ENCODE data around the gene GALK1.
A peak's percentile ranks its signal among the peaks of the same experiment; 100 is the strongest.

GALK1 gene

DNA sequence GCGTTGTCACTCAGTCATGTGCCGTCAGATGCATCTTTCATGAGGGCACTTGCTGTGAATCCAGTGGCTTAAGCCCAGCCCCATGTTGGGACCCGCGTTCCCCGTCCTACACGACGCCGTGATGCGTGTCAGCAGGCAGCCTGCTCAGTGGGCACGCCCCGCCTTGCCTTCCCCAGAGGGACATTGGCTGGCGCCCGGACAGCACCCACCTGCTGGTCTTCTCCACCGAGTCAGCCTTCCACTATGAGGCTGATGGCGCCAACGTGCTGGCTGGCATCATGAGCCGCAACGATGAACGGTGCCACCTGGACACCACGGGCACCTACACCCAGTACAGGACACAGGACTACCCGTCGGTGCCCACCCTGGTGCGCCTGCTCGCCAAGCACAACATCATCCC is 34.9 kb downstream of the GALK1 start:
- no peak overlapping the region for H2AFZ ChIP-seq (ENCODE audit: low read length)
- no peak overlapping the region for H3K4me3 ChIP-seq (ENCODE audit: low read length in 2 of 2)
- H4K8ac ChIP-seq (ENCODE audit: low read depth, low read length), result no peak overlapping the region
- peaks cover 0 to 4% of the 10 kb centered on the region in 2 donors for H3K4me1 ChIP-seq (ENCODE audit: control insufficient read depth in 2 of 2, insufficient read depth in 1 of 2, low read depth in 1 of 2, low read length in 2 of 2)
- peak overlapping the region; percentile 38 for H3K18ac ChIP-seq (ENCODE audit: low read length)
- H3K23ac ChIP-seq (ENCODE audit: low read depth, low read length, poor library complexity), result peak overlapping the region; percentile 73
- H2AK5ac ChIP-seq (ENCODE audit: low read depth, low read length), result peak overlapping the region; percentile 63
- no peaks in the 10 kb centered on the region for H3K79me1 ChIP-seq (ENCODE audit: low read depth, low read length)
- no peak overlapping the region for H3K27ac ChIP-seq (replicated peaks; ENCODE audit: low read length)
- no peak overlapping the region for H2BK12ac ChIP-seq (ENCODE audit: low read length)
- peak overlapping the region; percentile 85 for H4K91ac ChIP-seq (ENCODE audit: low read depth, low read length, poor library complexity)
- no peaks in the 10 kb centered on the region for H3K36me3 ChIP-seq (replicated peaks in 1 of 2; ENCODE audit: control insufficient read depth in 2 of 2, insufficient read depth in 2 of 2, low read length in 2 of 2)
- H2BK5ac ChIP-seq (ENCODE audit: low read length), result no peak overlapping the region
- WGBS, 2 donors (ENCODE audit: extremely low coverage in 2 of 2, insufficient read length in 2 of 2, insufficient replicate concordance in 1 of 2), result no CpG with 5 or more reads among the region's 24 CpGs
- H3K4ac ChIP-seq (ENCODE audit: low read length), result peak overlapping the region; percentile 66
- H3K27me3 ChIP-seq (ENCODE audit: control insufficient read depth in 3 of 3, insufficient read depth in 3 of 3, low read depth in 1 of 3, low read length in 3 of 3), result peaks cover 0 to 18% (median 0%) of the 10 kb centered on the region in 3 experiments
- no peak for DNase-seq (ENCODE audit: low spot score)
- no peak overlapping the region for H3K4me2 ChIP-seq (ENCODE audit: insufficient read depth, low read length, poor library complexity, severe bottlenecking)
- H3K14ac ChIP-seq (ENCODE audit: low read length), result peak overlapping the region; percentile 71
- H2BK15ac ChIP-seq (ENCODE audit: low read length), result no peak overlapping the region
- no peaks in the 10 kb centered on the region for H3K9me3 ChIP-seq (replicated peaks in 1 of 2; ENCODE audit: control insufficient read depth in 2 of 2, insufficient read depth in 1 of 2, low read depth in 1 of 2, low read length in 2 of 2)
- no peak overlapping the region for H3K9ac ChIP-seq (ENCODE audit: low read depth, low read length, poor library complexity)
- peak overlapping the region; percentile 72 for H2BK120ac ChIP-seq (ENCODE audit: low read depth, low read length)

DNA sequence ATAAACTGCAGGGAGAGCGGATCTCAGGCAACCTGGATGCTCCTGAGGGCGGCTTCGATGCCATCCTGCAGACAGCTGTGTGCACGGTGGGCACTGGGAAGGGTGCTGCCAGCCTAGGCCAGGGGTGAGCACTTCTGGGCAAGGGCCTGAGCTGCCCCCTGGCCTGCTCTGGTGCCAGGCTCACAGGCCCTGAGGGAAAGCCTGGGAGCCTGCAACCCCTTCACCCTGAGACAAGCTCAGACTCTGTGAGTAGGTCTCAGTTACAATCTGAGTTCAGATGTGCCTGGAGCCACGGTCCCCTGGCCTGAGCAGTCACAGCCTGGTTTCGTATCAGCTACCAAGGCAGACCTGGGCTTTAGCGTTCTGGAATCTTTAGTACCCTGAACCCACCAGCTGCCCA is 35.6 kb downstream of the GALK1 start:
- no peak for DNase-seq (ENCODE audit: low spot score)
- H2AFZ ChIP-seq (ENCODE audit: low read length), result no peak overlapping the region
- H3K79me1 ChIP-seq (ENCODE audit: low read depth, low read length), result no peaks in the 10 kb centered on the region
- H3K4me1 ChIP-seq (ENCODE audit: control insufficient read depth in 2 of 2, insufficient read depth in 1 of 2, low read depth in 1 of 2, low read length in 2 of 2), result peaks cover 0 to under 1% of the 10 kb centered on the region in 2 donors
- no peak overlapping the region for H2BK12ac ChIP-seq (ENCODE audit: low read length)
- no peaks in the 10 kb centered on the region for H3K9me3 ChIP-seq (replicated peaks in 1 of 2; ENCODE audit: control insufficient read depth in 2 of 2, insufficient read depth in 1 of 2, low read depth in 1 of 2, low read length in 2 of 2)
- H3K9ac ChIP-seq (ENCODE audit: low read depth, low read length, poor library complexity), result no peak overlapping the region
- H2BK15ac ChIP-seq (ENCODE audit: low read length), result no peak overlapping the region
- no peak overlapping the region for H3K4me2 ChIP-seq (ENCODE audit: insufficient read depth, low read length, poor library complexity, severe bottlenecking)
- H2BK120ac ChIP-seq (ENCODE audit: low read depth, low read length), result no peak overlapping the region
- no peak overlapping the region for H3K27ac ChIP-seq (replicated peaks; ENCODE audit: low read length)
- no peak overlapping the region for H4K91ac ChIP-seq (ENCODE audit: low read depth, low read length, poor library complexity)
- no peak overlapping the region for H3K23ac ChIP-seq (ENCODE audit: low read depth, low read length, poor library complexity)
- H3K18ac ChIP-seq (ENCODE audit: low read length), result no peak overlapping the region
- no peak overlapping the region for H3K4ac ChIP-seq (ENCODE audit: low read length)
- H3K14ac ChIP-seq (ENCODE audit: low read length), result no peak overlapping the region
- H2AK5ac ChIP-seq (ENCODE audit: low read depth, low read length), result no peak overlapping the region
- no peak overlapping the region for H2BK5ac ChIP-seq (ENCODE audit: low read length)
- H3K36me3 ChIP-seq (replicated peaks in 1 of 2; ENCODE audit: control insufficient read depth in 2 of 2, insufficient read depth in 2 of 2, low read length in 2 of 2), result no peaks in the 10 kb centered on the region
- H3K27me3 ChIP-seq (ENCODE audit: control insufficient read depth in 3 of 3, insufficient read depth in 3 of 3, low read depth in 1 of 3, low read length in 3 of 3), result peaks cover 0 to 24% (median 0%) of the 10 kb centered on the region in 3 experiments
- H4K8ac ChIP-seq (ENCODE audit: low read depth, low read length), result no peak overlapping the region
- H3K4me3 ChIP-seq (ENCODE audit: low read length in 2 of 2), result no peak overlapping the region
- no CpG with 5 or more reads among the region's 7 CpGs for WGBS, 2 donors (ENCODE audit: extremely low coverage in 2 of 2, insufficient read length in 2 of 2, insufficient replicate concordance in 1 of 2)

DNA sequence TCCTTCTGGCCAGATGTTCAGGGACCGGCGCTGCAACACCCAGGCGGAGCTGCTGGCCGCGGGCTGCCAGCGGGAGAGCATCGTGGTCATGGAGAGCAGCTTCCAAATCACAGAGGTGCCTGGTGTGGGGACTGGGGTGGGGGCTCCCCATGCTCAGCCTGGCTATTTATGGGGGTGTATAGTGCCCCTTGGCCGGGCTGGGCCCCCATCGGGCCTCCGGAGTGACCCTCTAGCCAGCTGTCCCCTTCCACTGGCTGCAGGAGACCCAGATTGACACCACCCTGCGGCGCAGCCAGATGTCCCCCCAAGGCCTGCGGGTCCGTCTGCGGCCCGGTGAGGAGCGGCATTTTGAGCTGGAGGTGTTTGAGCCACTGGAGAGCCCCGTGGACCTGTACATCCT is 37.6 kb downstream of the GALK1 start:
- no peaks in the 10 kb centered on the region for H3K9me3 ChIP-seq (replicated peaks in 1 of 2; ENCODE audit: control insufficient read depth in 2 of 2, insufficient read depth in 1 of 2, low read depth in 1 of 2, low read length in 2 of 2)
- H3K27ac ChIP-seq (replicated peaks; ENCODE audit: low read length), result no peak overlapping the region
- peak overlapping the region; percentile 37 for H2AK5ac ChIP-seq (ENCODE audit: low read depth, low read length)
- H3K79me1 ChIP-seq (ENCODE audit: low read depth, low read length), result no peaks in the 10 kb centered on the region
- no peak for DNase-seq (ENCODE audit: low spot score)
- no peak overlapping the region for H3K18ac ChIP-seq (ENCODE audit: low read length)
- no peaks in the 10 kb centered on the region for H3K36me3 ChIP-seq (replicated peaks in 1 of 2; ENCODE audit: control insufficient read depth in 2 of 2, insufficient read depth in 2 of 2, low read length in 2 of 2)
- peak overlapping the region; percentile 56 for H3K14ac ChIP-seq (ENCODE audit: low read length)
- WGBS, 2 donors (ENCODE audit: extremely low coverage in 2 of 2, insufficient read length in 2 of 2, insufficient replicate concordance in 1 of 2), result no CpG with 5 or more reads among the region's 18 CpGs
- no peak overlapping the region for H2BK120ac ChIP-seq (ENCODE audit: low read depth, low read length)
- H3K4ac ChIP-seq (ENCODE audit: low read length), result no peak overlapping the region
- no peak overlapping the region for H3K4me2 ChIP-seq (ENCODE audit: insufficient read depth, low read length, poor library complexity, severe bottlenecking)
- H3K27me3 ChIP-seq (ENCODE audit: control insufficient read depth in 3 of 3, insufficient read depth in 3 of 3, low read depth in 1 of 3, low read length in 3 of 3), result peaks cover 0 to 44% (median 1%) of the 10 kb centered on the region in 3 experiments
- H3K9ac ChIP-seq (ENCODE audit: low read depth, low read length, poor library complexity), result no peak overlapping the region
- no peak overlapping the region for H3K4me3 ChIP-seq (ENCODE audit: low read length in 2 of 2)
- no peak overlapping the region for H2BK12ac ChIP-seq (ENCODE audit: low read length)
- H3K4me1 ChIP-seq (ENCODE audit: control insufficient read depth in 2 of 2, insufficient read depth in 1 of 2, low read depth in 1 of 2, low read length in 2 of 2), result no peaks in the 10 kb centered on the region
- no peak overlapping the region for H4K8ac ChIP-seq (ENCODE audit: low read depth, low read length)
- no peak overlapping the region for H3K23ac ChIP-seq (ENCODE audit: low read depth, low read length, poor library complexity)
- H2AFZ ChIP-seq (ENCODE audit: low read length), result no peak overlapping the region
- H4K91ac ChIP-seq (ENCODE audit: low read depth, low read length, poor library complexity), result no peak overlapping the region
- no peak overlapping the region for H2BK5ac ChIP-seq (ENCODE audit: low read length)
- H2BK15ac ChIP-seq (ENCODE audit: low read length), result no peak overlapping the region

DNA sequence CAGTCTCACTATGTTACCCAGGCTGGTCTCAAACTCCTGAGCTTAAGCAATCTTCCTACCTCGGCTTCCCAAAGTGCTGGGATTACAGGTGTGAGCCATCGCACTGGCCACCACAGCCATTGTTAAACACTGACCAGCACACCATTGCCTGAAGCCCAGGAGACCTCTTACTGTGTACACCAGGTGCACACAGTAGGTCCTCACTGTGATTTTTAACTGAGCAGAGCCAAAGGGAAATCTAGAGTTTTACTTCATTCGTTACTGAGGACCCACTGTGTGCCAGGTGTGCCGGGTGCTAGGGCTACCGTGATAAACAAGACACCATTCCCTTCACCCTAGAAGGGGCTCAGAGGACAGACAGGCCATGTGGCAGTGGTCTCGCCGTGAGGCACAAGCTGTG is 39.5 kb downstream of the GALK1 start:
- Histone ChIP-seq H3K36me3 (replicated peaks in 1 of 2; ENCODE audit: control insufficient read depth in 2 of 2, insufficient read depth in 2 of 2, low read length in 2 of 2) (no peaks in the 10 kb centered on the region), H3K9me3 (replicated peaks in 1 of 2; ENCODE audit: control insufficient read depth in 2 of 2, insufficient read depth in 1 of 2, low read depth in 1 of 2, low read length in 2 of 2) (peaks cover 0 to 1% of the 10 kb centered on the region in 2 donors), H2AK5ac (ENCODE audit: low read depth, low read length) (no peak overlapping the region), H3K18ac (ENCODE audit: low read length) (no peak overlapping the region), H4K8ac (ENCODE audit: low read depth, low read length) (no peak overlapping the region), H3K27ac (replicated peaks; ENCODE audit: low read length) (no peak overlapping the region), H3K27me3 (ENCODE audit: control insufficient read depth in 3 of 3, insufficient read depth in 3 of 3, low read depth in 1 of 3, low read length in 3 of 3) (peaks cover 8 to 63% (median 19%) of the 10 kb centered on the region in 3 experiments), H2BK15ac (ENCODE audit: low read length) (no peak overlapping the region), H2BK5ac (ENCODE audit: low read length) (no peak overlapping the region), H2BK120ac (ENCODE audit: low read depth, low read length) (no peak overlapping the region), H3K4me3 (ENCODE audit: low read length in 2 of 2) (no peak overlapping the region), H2AFZ (ENCODE audit: low read length) (no peak overlapping the region), H3K14ac (ENCODE audit: low read length) (no peak overlapping the region), H3K4me1 (ENCODE audit: control insufficient read depth in 2 of 2, insufficient read depth in 1 of 2, low read depth in 1 of 2, low read length in 2 of 2) (peaks cover 0 to 4% of the 10 kb centered on the region in 2 donors), H3K4ac (ENCODE audit: low read length) (no peak overlapping the region), H3K4me2 (ENCODE audit: insufficient read depth, low read length, poor library complexity, severe bottlenecking) (no peak overlapping the region), H3K79me1 (ENCODE audit: low read depth, low read length) (no peaks in the 10 kb centered on the region), H3K23ac (ENCODE audit: low read depth, low read length, poor library complexity) (no peak overlapping the region), H3K9ac (ENCODE audit: low read depth, low read length, poor library complexity) (no peak overlapping the region), H4K91ac (ENCODE audit: low read depth, low read length, poor library complexity) (no peak overlapping the region), H2BK12ac (ENCODE audit: low read length) (no peak overlapping the region)
- WGBS, 2 donors (ENCODE audit: extremely low coverage in 2 of 2, insufficient read length in 2 of 2, insufficient replicate concordance in 1 of 2), result no CpG with 5 or more reads among the region's 7 CpGs
- DNase-seq (ENCODE audit: low spot score), result no peak
